Measurements from ENCODE around the gene IFNAR1. TPM values are rescaled to one million over a fixed set of nuclear protein-coding genes. Genes with fewer than 3 reads are reported as not detected.
"Not testable (repeated sequence)": the region's sequence is repeated elsewhere in the genome, so short reads cannot be mapped to it uniquely, and the experiment has no call there.

Gene IFNAR1
- polyA plus RNA-seq, 3 donors, result 16.8 to 95.3 (median 56.2) TPM

DNA sequence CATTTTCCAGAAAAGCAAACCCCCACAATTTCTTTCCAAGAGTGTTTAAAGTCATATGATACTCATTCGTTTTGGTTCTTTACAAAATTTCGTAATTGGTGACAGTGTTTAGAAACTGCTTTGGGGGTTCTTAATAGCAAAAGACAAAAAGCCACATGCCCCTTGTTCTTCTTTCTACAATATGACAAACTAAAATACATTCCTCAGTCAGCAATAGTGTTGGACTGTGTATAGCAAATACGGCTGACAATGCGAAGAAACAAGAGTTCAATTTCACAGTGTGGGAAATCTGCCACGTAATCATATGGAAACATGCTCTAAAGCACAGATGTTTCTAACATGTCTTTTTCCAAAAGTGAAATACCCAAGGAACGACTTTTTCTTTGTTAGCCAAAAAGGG, 7.6 kb upstream of the IFNAR1 start:
- DNase-seq, result peak; percentile 40 to 78 (median 46)
- no CpG with 5 or more reads among the region's 6 CpGs for WGBS (ENCODE audit: insufficient coverage)

DNA sequence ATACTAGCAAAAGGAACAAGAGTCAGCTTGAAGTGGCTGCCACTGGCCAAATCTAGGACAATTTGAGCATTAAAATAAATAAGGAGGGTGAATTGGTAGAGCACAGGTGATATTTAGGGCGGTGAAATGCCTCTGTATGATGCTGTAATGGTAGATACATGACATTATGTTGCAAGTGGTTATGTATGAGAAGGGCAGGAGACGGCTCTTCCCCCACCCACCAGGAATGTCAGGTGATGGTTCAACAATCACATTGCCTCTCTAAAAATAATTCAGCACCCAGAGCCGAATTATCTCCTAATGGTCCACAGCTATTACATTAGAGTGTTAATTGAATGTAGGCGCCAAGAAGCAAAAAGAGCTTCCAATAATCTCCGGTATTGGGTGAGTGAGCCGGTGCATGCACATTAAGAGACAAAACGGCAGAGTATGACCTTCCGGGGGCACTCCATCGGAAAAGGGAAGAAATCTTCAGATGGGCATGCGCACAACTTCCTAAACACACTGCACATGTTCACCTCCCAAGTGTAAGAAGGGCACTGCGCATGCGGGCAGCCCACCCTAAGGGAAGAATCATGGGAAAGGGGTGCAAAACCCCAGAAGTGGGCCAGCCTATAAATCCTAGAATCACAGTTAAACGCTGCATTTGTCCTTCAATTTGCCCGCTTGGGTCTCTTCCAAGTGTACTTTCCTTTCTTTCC, 6.8 kb upstream of the IFNAR1 start:
- Histone ChIP-seq H3K4me3 (replicated peaks in 1 of 3; ENCODE audit: low read depth in 2 of 3, low read length in 3 of 3) (no peak overlapping the region), H3K9me3 (replicated peaks in 1 of 2; ENCODE audit: control insufficient read depth in 1 of 2, insufficient read depth in 1 of 2, low read length in 2 of 2) (no peaks in the 10 kb centered on the region), H3K27me3 (ENCODE audit: control insufficient read depth in 2 of 2, insufficient read depth in 2 of 2, low read length in 2 of 2) (no peaks in the 10 kb centered on the region), H3K9ac (ENCODE audit: insufficient read depth, low read length, poor library complexity, severe bottlenecking) (no peak overlapping the region), H3K4me2 (replicated peaks; ENCODE audit: extremely low read depth, low read length, poor library complexity, severe bottlenecking) (no peak overlapping the region), H3K27ac (ENCODE audit: low read depth in 1 of 2, low read length in 2 of 2) (no peak overlapping the region), H3K79me2 (ENCODE audit: insufficient read depth, low read length) (no peaks in the 10 kb centered on the region), H2AFZ (ENCODE audit: insufficient read depth, low read depth, low read length, poor library complexity, severe bottlenecking) (no peak overlapping the region), H3K4me1 (ENCODE audit: control insufficient read depth in 1 of 2, insufficient read depth in 2 of 2, low read length in 2 of 2) (peaks cover 18 to 22% of the 10 kb centered on the region in 2 donors), H3K36me3 (replicated peaks in 1 of 2; ENCODE audit: control insufficient read depth in 1 of 2, insufficient read depth in 2 of 2, low read length in 2 of 2) (no peaks in the 10 kb centered on the region), H4K20me1 (ENCODE audit: insufficient read depth, low read length) (no peaks in the 10 kb centered on the region)
- WGBS (ENCODE audit: insufficient coverage), result 86% methylated on average over 7 of the region's 14 CpGs
- intact Hi-C loops (cut with micrococcal nuclease), result no loop called here
- TF ChIP-seq, protein P1, sequence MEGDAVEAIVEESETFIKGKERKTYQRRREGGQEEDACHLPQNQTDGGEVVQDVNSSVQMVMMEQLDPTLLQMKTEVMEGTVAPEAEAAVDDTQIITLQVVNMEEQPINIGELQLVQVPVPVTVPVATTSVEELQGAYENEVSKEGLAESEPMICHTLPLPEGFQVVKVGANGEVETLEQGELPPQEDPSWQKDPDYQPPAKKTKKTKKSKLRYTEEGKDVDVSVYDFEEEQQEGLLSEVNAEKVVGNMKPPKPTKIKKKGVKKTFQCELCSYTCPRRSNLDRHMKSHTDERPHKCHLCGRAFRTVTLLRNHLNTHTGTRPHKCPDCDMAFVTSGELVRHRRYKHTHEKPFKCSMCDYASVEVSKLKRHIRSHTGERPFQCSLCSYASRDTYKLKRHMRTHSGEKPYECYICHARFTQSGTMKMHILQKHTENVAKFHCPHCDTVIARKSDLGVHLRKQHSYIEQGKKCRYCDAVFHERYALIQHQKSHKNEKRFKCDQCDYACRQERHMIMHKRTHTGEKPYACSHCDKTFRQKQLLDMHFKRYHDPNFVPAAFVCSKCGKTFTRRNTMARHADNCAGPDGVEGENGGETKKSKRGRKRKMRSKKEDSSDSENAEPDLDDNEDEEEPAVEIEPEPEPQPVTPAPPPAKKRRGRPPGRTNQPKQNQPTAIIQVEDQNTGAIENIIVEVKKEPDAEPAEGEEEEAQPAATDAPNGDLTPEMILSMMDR (IDR thresholded peaks at IDR 0.05), result no peak
- H3K4me1 Mint-ChIP-seq, result peaks cover 21% of the 10 kb centered on the region
- H3K36me3 Mint-ChIP-seq, result no peaks in the 10 kb centered on the region
- peak overlapping the region in 5 of 7 donors; percentile 5 to 82 (median 53) for H3K27ac Mint-ChIP-seq
- DNase-seq, result no peak
- no peaks in the 10 kb centered on the region for H3K27me3 Mint-ChIP-seq (ENCODE audit: low read depth in 3 of 3)
- no peak overlapping the region for H3K4me3 Mint-ChIP-seq
- H3K9me3 Mint-ChIP-seq, result no peaks in the 10 kb centered on the region

More for the DNA sequence above, 7.6 kb upstream of the IFNAR1 start:
- Histone ChIP-seq H3K4me3 (replicated peaks in 1 of 3; ENCODE audit: low read depth in 2 of 3, low read length in 3 of 3) (peak overlapping the region in 1 of 3 experiments; percentile 13), H3K27ac (ENCODE audit: low read depth in 1 of 2, low read length in 2 of 2) (peak overlapping the region in 1 of 2 donors; percentile 63), H3K9ac (ENCODE audit: insufficient read depth, low read length, poor library complexity, severe bottlenecking) (no peak overlapping the region), H3K4me2 (replicated peaks; ENCODE audit: extremely low read depth, low read length, poor library complexity, severe bottlenecking) (peak overlapping the region; percentile 24), H3K4me1 (ENCODE audit: control insufficient read depth in 1 of 2, insufficient read depth in 2 of 2, low read length in 2 of 2) (peaks cover 25 to 30% of the 10 kb centered on the region in 2 donors), H4K20me1 (ENCODE audit: insufficient read depth, low read length) (no peaks in the 10 kb centered on the region), H3K79me2 (ENCODE audit: insufficient read depth, low read length) (no peaks in the 10 kb centered on the region), H3K36me3 (replicated peaks in 1 of 2; ENCODE audit: control insufficient read depth in 1 of 2, insufficient read depth in 2 of 2, low read length in 2 of 2) (no peaks in the 10 kb centered on the region), H3K27me3 (ENCODE audit: control insufficient read depth in 2 of 2, insufficient read depth in 2 of 2, low read length in 2 of 2) (no peaks in the 10 kb centered on the region), H3K9me3 (replicated peaks in 1 of 2; ENCODE audit: control insufficient read depth in 1 of 2, insufficient read depth in 1 of 2, low read length in 2 of 2) (no peaks in the 10 kb centered on the region), H2AFZ (ENCODE audit: insufficient read depth, low read depth, low read length, poor library complexity, severe bottlenecking) (peak overlapping the region; percentile 32)
- Mint-ChIP-seq H3K9me3 (no peaks in the 10 kb centered on the region), H3K27me3 (ENCODE audit: low read depth in 3 of 3) (no peaks in the 10 kb centered on the region), H3K27ac (peak overlapping the region in 5 of 7 donors; percentile 5 to 82 (median 52)), H3K36me3 (no peaks in the 10 kb centered on the region), H3K4me1 (peaks cover 27% of the 10 kb centered on the region), H3K4me3 (no peak overlapping the region)
- intact Hi-C loops (cut with micrococcal nuclease), result no loop called here
- TF ChIP-seq, protein P1 (IDR thresholded peaks at IDR 0.05), result no peak

DNA sequence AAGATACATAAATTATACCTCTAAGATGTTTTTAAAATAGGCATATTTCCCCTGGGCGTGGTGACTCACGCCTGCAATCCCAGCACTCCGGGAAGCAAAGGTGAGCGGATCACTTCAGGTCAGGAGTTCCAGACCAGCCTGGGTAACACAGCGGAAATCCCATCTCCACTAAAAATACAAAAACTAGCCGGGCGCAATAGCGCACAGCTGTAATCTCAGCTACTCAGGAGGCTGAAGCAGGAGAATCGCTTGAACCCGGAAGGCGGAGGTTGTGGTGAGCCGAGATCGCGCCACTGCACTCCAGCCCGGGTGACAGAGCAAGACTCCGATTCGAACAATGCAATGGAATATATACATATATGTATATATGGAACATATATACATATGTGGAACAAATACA, 3.8 kb upstream of the IFNAR1 start:
- peak overlapping the region in 1 of 7 donors; percentile 66 for H3K27ac Mint-ChIP-seq
- 89% methylated on average over 8 of the region's 17 CpGs for WGBS (ENCODE audit: insufficient coverage)
- not testable (repeated sequence) for H3K9me3 ChIP-seq (replicated peaks in 1 of 2; ENCODE audit: control insufficient read depth in 1 of 2, insufficient read depth in 1 of 2, low read length in 2 of 2); H3K4me3 Mint-ChIP-seq; DNase-seq; H3K9ac ChIP-seq (ENCODE audit: insufficient read depth, low read length, poor library complexity, severe bottlenecking); H3K4me2 ChIP-seq (replicated peaks; ENCODE audit: extremely low read depth, low read length, poor library complexity, severe bottlenecking); H2AFZ ChIP-seq (ENCODE audit: insufficient read depth, low read depth, low read length, poor library complexity, severe bottlenecking); H3K27ac ChIP-seq (ENCODE audit: low read depth in 1 of 2, low read length in 2 of 2); H3K36me3 ChIP-seq (replicated peaks in 1 of 2; ENCODE audit: control insufficient read depth in 1 of 2, insufficient read depth in 2 of 2, low read length in 2 of 2); H3K27me3 Mint-ChIP-seq (ENCODE audit: low read depth in 3 of 3); H3K27me3 ChIP-seq (ENCODE audit: control insufficient read depth in 2 of 2, insufficient read depth in 2 of 2, low read length in 2 of 2); H3K4me3 ChIP-seq (replicated peaks in 1 of 3; ENCODE audit: low read depth in 2 of 3, low read length in 3 of 3); H3K9me3 Mint-ChIP-seq; H3K36me3 Mint-ChIP-seq; H4K20me1 ChIP-seq (ENCODE audit: insufficient read depth, low read length)
- Histone ChIP-seq H3K79me2 (ENCODE audit: insufficient read depth, low read length) (peaks cover 22% of the 10 kb centered on the region), H3K4me1 (ENCODE audit: control insufficient read depth in 1 of 2, insufficient read depth in 2 of 2, low read length in 2 of 2) (peaks cover 30 to 36% of the 10 kb centered on the region in 2 donors)
- peaks cover 18% of the 10 kb centered on the region for H3K4me1 Mint-ChIP-seq
- intact Hi-C loops (cut with micrococcal nuclease), result loop anchor here in 1 of 2 donors (5.0 kb wide), 1 partner anchor 54 kb away; the partner anchor contains the start of gene IL10RB
